ENCODE measurements around the gene EVL.

EVL gene

GRCh38 chr14:100081997-100082625 lies 16.9 kb downstream of the EVL start:
- peak overlapping the region; percentile 35 for H3K27ac ChIP-seq (replicated peaks)
- no peak for TF ChIP-seq CTCF (IDR thresholded peaks at IDR 0.05; ENCODE audit: insufficient read depth, low read length)
- TF ChIP-seq REST (IDR thresholded peaks at IDR 0.05; ENCODE audit: insufficient replicate concordance, low read depth), result no peak
- no peak for TF ChIP-seq POLR2AphosphoS5 (IDR thresholded peaks at IDR 0.05; ENCODE audit: low read depth)
- no peak for TF ChIP-seq SPI1 (IDR thresholded peaks at IDR 0.05; ENCODE audit: borderline replicate concordance, low read depth)
- TF ChIP-seq GABPA (IDR thresholded peaks at IDR 0.05; ENCODE audit: low read depth), result no peak

GRCh38 chr14:100082723-100083122 lies 17.5 kb downstream of the EVL start:
- DNase-seq (ENCODE audit: low read depth in 1 of 2, low spot score in 1 of 2), result no peak
- no peak for TF ChIP-seq SPI1 (IDR thresholded peaks at IDR 0.05; ENCODE audit: borderline replicate concordance, low read depth)
- no peak for TF ChIP-seq CTCF (IDR thresholded peaks at IDR 0.05; ENCODE audit: insufficient read depth, low read length)
- TF ChIP-seq POLR2AphosphoS5 (IDR thresholded peaks at IDR 0.05; ENCODE audit: low read depth), result no peak
- TF ChIP-seq REST (IDR thresholded peaks at IDR 0.05; ENCODE audit: insufficient replicate concordance, low read depth), result no peak
- TF ChIP-seq GABPA (IDR thresholded peaks at IDR 0.05; ENCODE audit: low read depth), result no peak
- H3K4me3 ChIP-seq (replicated peaks; ENCODE audit: insufficient read depth, low read length), result no peak overlapping the region
- H3K27ac ChIP-seq (replicated peaks), result no peak overlapping the region
- H3K27me3 ChIP-seq (ENCODE audit: insufficient read depth, poor library complexity, severe bottlenecking), result no peaks in the 10 kb centered on the region

More at GRCh38 chr14:100081997-100082625, 16.9 kb downstream of the EVL start:
- no peak for DNase-seq (ENCODE audit: low read depth in 1 of 2, low spot score in 1 of 2)
- no peak overlapping the region for H3K4me3 ChIP-seq (replicated peaks; ENCODE audit: insufficient read depth, low read length)
- H3K27me3 ChIP-seq (ENCODE audit: insufficient read depth, poor library complexity, severe bottlenecking), result no peaks in the 10 kb centered on the region

GRCh38 chr14:100083706-100084105 lies 18.5 kb downstream of the EVL start:
- H3K27ac ChIP-seq (replicated peaks), result no peak overlapping the region
- H3K27me3 ChIP-seq (ENCODE audit: insufficient read depth, poor library complexity, severe bottlenecking), result no peaks in the 10 kb centered on the region
- DNase-seq (ENCODE audit: low read depth in 1 of 2, low spot score in 1 of 2), result no peak
- no peak overlapping the region for H3K4me3 ChIP-seq (replicated peaks; ENCODE audit: insufficient read depth, low read length)
- TF ChIP-seq GABPA (IDR thresholded peaks at IDR 0.05; ENCODE audit: low read depth) (no peak), SPI1 (IDR thresholded peaks at IDR 0.05; ENCODE audit: borderline replicate concordance, low read depth) (no peak), POLR2AphosphoS5 (IDR thresholded peaks at IDR 0.05; ENCODE audit: low read depth) (no peak), CTCF (IDR thresholded peaks at IDR 0.05; ENCODE audit: insufficient read depth, low read length) (no peak), REST (IDR thresholded peaks at IDR 0.05; ENCODE audit: insufficient replicate concordance, low read depth) (no peak)

Data from HL-60 (cell line).